Fibroblast of skin of left quadriceps (primary cell): Measurements from ENCODE around the gene ANAPC5.
"Not testable (repeated sequence)": the region's sequence is repeated elsewhere in the genome, so short reads cannot be mapped to it uniquely, and the experiment has no call there.

ENCODE experiments used
- DNase-seq, 2 experiments: peaks; one replicate each; pipeline ENCODE4 v3.0.0-alpha.2; 2013; ENCODE audit warnings: low read depth in 2 of 2

Gene ANAPC5

GRCh38 chr12:121351820-121352681, at the start of gene ANAPC5:
Gene ANAPC5 (minus strand): TSS chr12:121352411. CDS start chr12:121352340, 71 bp downstream.
- peak; percentile 98 for DNase-seq

- DNase-seq: no peak
Observed at GRCh38 chr12:121400332-121401139, 48.3 kb upstream of the ANAPC5 start.

- DNase-seq: peak; percentile 96
Observed at GRCh38 chr12:121399391-121400331, 47.5 kb upstream of the ANAPC5 start, which contains the start of gene RNF34. Gene RNF34 (plus strand): TSS chr12:121400118. CDS start chr12:121400213, 95 bp downstream.

GRCh38 chr12:121398355-121398754, 46.1 kb upstream of the ANAPC5 start:
- no peak for DNase-seq

GRCh38 chr12:121397521-121397920, 45.3 kb upstream of the ANAPC5 start:
- no peak for DNase-seq

GRCh38 chr12:121392325-121392716, 40.1 kb upstream of the ANAPC5 start:
- no peak for DNase-seq

GRCh38 chr12:121391619-121392324, 39.6 kb upstream of the ANAPC5 start:
- DNase-seq: peak; percentile 64 to 65

- DNase-seq: no peak
Observed at GRCh38 chr12:121390856-121391255, 38.6 kb upstream of the ANAPC5 start.

GRCh38 chr12:121388421-121388981, 36.3 kb upstream of the ANAPC5 start:
- DNase-seq: peak; percentile 48 to 62

- not testable (repeated sequence) for DNase-seq
Observed at GRCh38 chr12:121384891-121385290, 32.7 kb upstream of the ANAPC5 start.

GRCh38 chr12:121383601-121384021, 31.4 kb upstream of the ANAPC5 start:
- no peak for DNase-seq

GRCh38 chr12:121379945-121380344, 27.7 kb upstream of the ANAPC5 start:
- no peak for DNase-seq

GRCh38 chr12:121378736-121379135, 26.5 kb upstream of the ANAPC5 start:
- DNase-seq: no peak

GRCh38 chr12:121376754-121377697, 24.8 kb upstream of the ANAPC5 start:
- no peak for DNase-seq

- not testable (repeated sequence) for DNase-seq
Observed at GRCh38 chr12:121374945-121375584, 22.9 kb upstream of the ANAPC5 start.

GRCh38 chr12:121374336-121374735, 22.1 kb upstream of the ANAPC5 start:
- DNase-seq: not testable (repeated sequence)

GRCh38 chr12:121373755-121374154, 21.5 kb upstream of the ANAPC5 start:
- DNase-seq: no peak

- DNase-seq: no peak
Observed at GRCh38 chr12:121371404-121371803, 19.2 kb upstream of the ANAPC5 start.

- DNase-seq: no peak
Observed at GRCh38 chr12:121366063-121366459, 13.8 kb upstream of the ANAPC5 start.
